Parathyroid adenoma (tissue), 2 donors: ENCODE data around the gene DHX58.

Experiments
- H2AFZ ChIP-seq: fragments of 300-600 bp; sonication (generic); one replicate; pipeline ENCODE4 v1.7.0; 2017; ENCODE audit warnings: antibody characterized with exemption, mild to moderate bottlenecking
- H3K27ac ChIP-seq: fragments of 300-600 bp; sonication (generic); one replicate; pipeline ENCODE4 v1.7.0; 2017
- H3K27me3 ChIP-seq: fragments of 300-600 bp; sonication (generic); one replicate; pipeline ENCODE4 v1.7.0; 2017; ENCODE audit warnings: low read length; ENCODE audit not compliant: control insufficient read depth, insufficient read depth
- H3K36me3 ChIP-seq: fragments of 300-600 bp; sonication (generic); one replicate; pipeline ENCODE4 v1.7.0; 2017; ENCODE audit warnings: low read length; ENCODE audit not compliant: control insufficient read depth, insufficient read depth
- H3K4me1 ChIP-seq: fragments of 300-600 bp; sonication (generic); one replicate; pipeline ENCODE4 v1.7.0; 2017; ENCODE audit warnings: control low read depth
- H3K4me2 ChIP-seq: fragments of 300-600 bp; sonication (generic); one replicate; pipeline ENCODE4 v1.7.0; 2017; ENCODE audit warnings: low read length
- H3K4me3 ChIP-seq: fragments of 300-600 bp; sonication (generic); one replicate; pipeline ENCODE4 v1.7.0; 2017; ENCODE audit warnings: low read depth, low read length
- H3K79me2 ChIP-seq: fragments of 300-600 bp; sonication (generic); one replicate; pipeline ENCODE4 v1.7.0; 2017; ENCODE audit warnings: control low read depth
- H3K9ac ChIP-seq: fragments of 300-600 bp; sonication (generic); one replicate; pipeline ENCODE4 v1.7.0; 2017; ENCODE audit warnings: mild to moderate bottlenecking
- H3K9me3 ChIP-seq: fragments of 300-600 bp; sonication (generic); one replicate; pipeline ENCODE4 v1.7.0; 2017; ENCODE audit warnings: low read length; ENCODE audit not compliant: control insufficient read depth
- TF ChIP-seq, protein P1 (sequence below): fragments of 300-600 bp; sonication (generic); IDR thresholded peaks from one replicate; pipeline ENCODE4 v1.7.0; 2017; ENCODE audit warnings: antibody characterized with exemption, mild to moderate bottlenecking
- donor health status: primary hyperparathyroidism.

DHX58 gene

DNA sequence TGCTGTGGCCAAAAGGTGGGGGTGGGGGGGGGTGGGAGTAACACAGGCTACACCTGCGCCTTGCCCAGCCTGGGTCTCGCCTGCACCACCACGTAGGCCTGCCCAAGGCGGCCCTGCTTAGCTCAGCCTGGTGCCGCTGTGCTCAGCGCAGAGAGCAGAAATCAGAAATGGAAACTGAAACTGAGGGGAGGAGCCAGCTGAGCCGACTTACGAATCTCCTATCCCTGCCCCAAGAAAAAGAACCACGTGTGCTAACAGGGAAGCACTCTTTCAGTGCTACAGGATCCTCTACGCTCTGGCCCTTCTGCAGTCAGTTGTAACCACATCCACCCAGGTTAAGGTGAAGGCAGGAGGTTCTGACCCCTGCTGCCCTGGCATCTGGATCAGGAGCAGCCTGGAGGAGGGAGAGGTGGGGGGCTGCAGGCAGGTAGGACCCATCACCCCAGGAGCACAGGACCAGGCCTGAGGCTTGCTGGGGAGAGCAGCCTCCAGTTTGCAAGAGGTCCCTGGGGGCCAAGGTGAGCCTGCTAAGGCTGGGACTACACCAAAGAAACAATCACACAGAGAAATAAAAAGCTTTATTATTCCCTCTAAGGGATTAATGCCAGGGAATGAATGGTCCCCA, at the start of gene DHX58:
Gene DHX58, minus strand, starts transcription at position 163 of the 625 bp plus-strand sequence. CDS start 822 bp downstream, outside the sequence.
- TF ChIP-seq, protein P1, sequence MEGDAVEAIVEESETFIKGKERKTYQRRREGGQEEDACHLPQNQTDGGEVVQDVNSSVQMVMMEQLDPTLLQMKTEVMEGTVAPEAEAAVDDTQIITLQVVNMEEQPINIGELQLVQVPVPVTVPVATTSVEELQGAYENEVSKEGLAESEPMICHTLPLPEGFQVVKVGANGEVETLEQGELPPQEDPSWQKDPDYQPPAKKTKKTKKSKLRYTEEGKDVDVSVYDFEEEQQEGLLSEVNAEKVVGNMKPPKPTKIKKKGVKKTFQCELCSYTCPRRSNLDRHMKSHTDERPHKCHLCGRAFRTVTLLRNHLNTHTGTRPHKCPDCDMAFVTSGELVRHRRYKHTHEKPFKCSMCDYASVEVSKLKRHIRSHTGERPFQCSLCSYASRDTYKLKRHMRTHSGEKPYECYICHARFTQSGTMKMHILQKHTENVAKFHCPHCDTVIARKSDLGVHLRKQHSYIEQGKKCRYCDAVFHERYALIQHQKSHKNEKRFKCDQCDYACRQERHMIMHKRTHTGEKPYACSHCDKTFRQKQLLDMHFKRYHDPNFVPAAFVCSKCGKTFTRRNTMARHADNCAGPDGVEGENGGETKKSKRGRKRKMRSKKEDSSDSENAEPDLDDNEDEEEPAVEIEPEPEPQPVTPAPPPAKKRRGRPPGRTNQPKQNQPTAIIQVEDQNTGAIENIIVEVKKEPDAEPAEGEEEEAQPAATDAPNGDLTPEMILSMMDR, result no peak
- Histone ChIP-seq H3K79me2 (no peaks in the 10 kb centered on the region), H3K9me3 (no peaks in the 10 kb centered on the region), H3K27ac (peak within 1 kb of the TSS; percentile 79), H3K4me2 (peak within 1 kb of the TSS; percentile 52), H2AFZ (peak within 1 kb of the TSS; percentile 87), H3K27me3 (no peaks in the 10 kb centered on the region), H3K4me3 (peak within 1 kb of the TSS; percentile 47), H3K9ac (no peak within 1 kb of the TSS), H3K36me3 (no peaks in the 10 kb centered on the region), H3K4me1 (peaks cover 12% of the 10 kb centered on the region)

DNA sequence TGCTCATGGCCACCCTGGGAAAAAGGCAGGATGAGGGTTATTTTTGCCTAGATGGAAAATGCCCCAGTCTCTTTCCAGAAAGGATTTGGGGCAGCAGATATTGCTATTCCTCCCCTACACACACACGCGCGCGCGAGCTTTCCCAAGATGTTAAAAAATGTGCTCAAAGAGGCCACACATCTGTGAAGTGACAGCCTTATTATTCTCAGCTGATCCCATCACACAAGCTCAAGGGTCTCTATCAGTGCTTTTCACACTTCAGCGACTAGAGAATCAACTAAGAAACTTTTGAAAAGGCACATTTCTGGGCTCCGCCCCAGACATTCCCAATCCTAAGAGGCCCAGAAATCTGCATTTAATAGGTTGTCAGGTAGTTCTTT, 48.0 kb upstream of the DHX58 start:
- Histone ChIP-seq H3K36me3 (no peaks in the 10 kb centered on the region), H3K27ac (no peak overlapping the region), H3K9ac (no peak overlapping the region), H3K27me3 (no peaks in the 10 kb centered on the region), H3K9me3 (no peaks in the 10 kb centered on the region), H3K4me3 (no peak overlapping the region), H3K4me2 (no peak overlapping the region), H3K79me2 (no peaks in the 10 kb centered on the region), H3K4me1 (peaks cover 4% of the 10 kb centered on the region), H2AFZ (no peak overlapping the region)
- TF ChIP-seq, protein P1, result no peak

DNA sequence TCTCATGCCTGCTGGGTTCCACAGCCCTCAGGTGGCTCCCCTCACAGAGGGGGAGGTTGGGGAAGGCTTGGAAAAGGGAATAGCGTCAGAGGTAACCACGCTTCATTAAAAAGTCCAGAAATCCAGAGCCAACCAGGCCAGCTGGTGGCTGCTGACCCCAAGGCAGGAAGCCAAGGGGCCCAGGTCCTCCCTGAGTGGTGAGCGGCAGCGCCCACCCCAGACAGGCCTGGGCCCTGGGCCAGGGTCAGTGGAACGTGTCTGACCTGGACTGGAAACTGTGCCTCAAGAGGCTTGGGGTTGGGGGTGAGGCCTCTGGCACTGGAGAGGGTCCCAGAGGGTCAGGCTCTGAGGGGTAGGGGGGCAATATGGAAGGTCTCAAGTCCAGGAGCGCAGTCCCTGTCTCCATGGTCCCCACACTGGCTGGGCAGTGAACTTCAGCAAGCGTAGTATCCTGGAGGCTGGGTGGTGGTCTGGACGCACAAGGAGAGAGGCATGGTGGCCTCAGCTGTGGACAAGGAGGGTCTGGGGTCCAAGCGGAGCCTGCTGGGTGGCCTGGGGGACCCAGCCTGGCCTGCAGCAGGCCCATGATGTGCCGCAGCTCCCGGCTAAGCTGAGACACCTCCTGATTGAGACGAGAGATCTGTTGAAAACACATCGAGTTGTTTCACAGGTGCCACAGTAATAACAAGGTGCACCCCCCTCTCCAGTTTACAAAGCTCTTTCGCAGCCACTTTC, 47.4 kb upstream of the DHX58 start:
- Histone ChIP-seq H3K9ac (no peak overlapping the region), H3K9me3 (no peaks in the 10 kb centered on the region), H3K79me2 (no peaks in the 10 kb centered on the region), H3K4me3 (no peak overlapping the region), H3K4me1 (peaks cover 4% of the 10 kb centered on the region), H2AFZ (no peak overlapping the region), H3K27me3 (no peaks in the 10 kb centered on the region), H3K27ac (no peak overlapping the region), H3K4me2 (no peak overlapping the region), H3K36me3 (no peaks in the 10 kb centered on the region)
- TF ChIP-seq, protein P1, result no peak

DNA sequence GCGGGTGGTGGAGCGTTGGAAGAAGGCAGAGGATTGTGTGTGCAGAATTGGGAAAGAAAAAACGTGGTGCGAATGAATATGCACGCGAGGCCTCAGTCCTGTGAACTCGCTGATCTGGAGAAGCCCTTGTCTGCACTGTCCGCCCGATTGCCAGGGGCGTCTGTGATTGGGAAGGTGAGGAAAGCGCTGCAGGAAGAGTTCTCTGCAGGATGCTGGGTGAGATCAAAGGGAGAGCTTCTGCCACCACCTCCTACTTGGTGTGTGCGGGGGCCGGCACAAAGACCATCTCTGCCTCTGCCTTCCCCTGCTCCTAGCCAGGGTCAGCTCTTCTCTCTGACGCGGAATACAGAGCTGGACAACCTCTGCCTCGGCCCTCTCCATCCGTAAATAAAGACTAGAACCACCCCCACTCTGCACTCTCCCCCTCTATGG, 43.1 kb upstream of the DHX58 start:
- peak overlapping the region; percentile 48 for H3K27ac ChIP-seq
- H3K4me1 ChIP-seq, result peaks cover 3% of the 10 kb centered on the region
- H3K4me2 ChIP-seq, result peak overlapping the region; percentile 31
- no peaks in the 10 kb centered on the region for H3K27me3 ChIP-seq
- H3K36me3 ChIP-seq, result no peaks in the 10 kb centered on the region
- H2AFZ ChIP-seq, result peak overlapping the region; percentile 93
- no peaks in the 10 kb centered on the region for H3K9me3 ChIP-seq
- TF ChIP-seq, protein P1, result no peak
- no peak overlapping the region for H3K9ac ChIP-seq
- H3K79me2 ChIP-seq, result peaks cover 32% of the 10 kb centered on the region
- H3K4me3 ChIP-seq, result peak overlapping the region; percentile 99
